ENCODE measurements around the gene KCTD17.

GRCh38 chr22:37046589-37046988 lies 5.0 kb upstream of the KCTD17 start:
- no peak for TF ChIP-seq CTCF (IDR thresholded peaks at IDR 0.05; ENCODE audit: low read length)
- no peak for TF ChIP-seq EZH2 (IDR thresholded peaks at IDR 0.05; ENCODE audit: borderline replicate concordance, low read length)
